Loucy (cell line): Measurements from ENCODE around the gene ACTR5.
A peak's percentile ranks its signal among the peaks of the same experiment; 100 is the strongest.

Experiments used
- H2AFZ ChIP-seq: fragments of 200-600 bp; sonication (generic); 2 replicates; pipeline ENCODE4 v1.6.0; 2016; ENCODE audit warnings: antibody characterized with exemption, mild to moderate bottlenecking, low read length, moderate library complexity
- H3F3A ChIP-seq: fragments of 200-600 bp; 2 replicates; pipeline ENCODE4 v1.6.0; 2016; ENCODE audit warnings: antibody characterized with exemption, low read depth, mild to moderate bottlenecking
- H3K27me3 ChIP-seq: fragments of 200-600 bp; sonication (generic); 2 replicates; pipeline ENCODE4 v1.6.1; 2014; ENCODE audit warnings: low read length, mild to moderate bottlenecking; ENCODE audit not compliant: insufficient read depth, poor library complexity, severe bottlenecking
- H3K36me3 ChIP-seq: fragments of 200-600 bp; sonication (generic); 2 replicates; pipeline ENCODE4 v1.6.1; 2016; ENCODE audit warnings: low read length; ENCODE audit not compliant: insufficient read depth
- H3K4me1 ChIP-seq: fragments of 200-600 bp; sonication (generic); 2 replicates; pipeline ENCODE4 v1.5.1; 2014; ENCODE audit warnings: low read length, mild to moderate bottlenecking; ENCODE audit not compliant: insufficient read depth, poor library complexity, severe bottlenecking
- H3K4me2 ChIP-seq: fragments of 200-600 bp; sonication (generic); 2 replicates; pipeline ENCODE4 v1.6.0; 2014; ENCODE audit warnings: antibody characterized with exemption, low read length, low read depth, mild to moderate bottlenecking; ENCODE audit not compliant: poor library complexity, severe bottlenecking
- H3K4me3 ChIP-seq: fragments of 200-600 bp; sonication (generic); 2 replicates; pipeline ENCODE4 v1.5.1; 2014; ENCODE audit warnings: low read length, mild to moderate bottlenecking, mixed read lengths; ENCODE audit not compliant: poor library complexity, severe bottlenecking
- H3K79me2 ChIP-seq: fragments of 200-600 bp; sonication (generic); 2 replicates; pipeline ENCODE4 v1.6.1; 2014; ENCODE audit warnings: low read length; ENCODE audit not compliant: insufficient read depth
- H3K9ac ChIP-seq: fragments of 200-600 bp; sonication (generic); 2 replicates; pipeline ENCODE4 v1.6.0; 2014; ENCODE audit warnings: mild to moderate bottlenecking, low read depth, low read length, moderate library complexity; ENCODE audit not compliant: poor library complexity, severe bottlenecking
- H3K9me2 ChIP-seq: fragments of 200-600 bp; sonication (generic); replicated peaks from 2 replicates; pipeline ENCODE4 v1.6.1; 2016; ENCODE audit warnings: low read depth, low read length, mixed read lengths
- H3K9me3 ChIP-seq: fragments of 200-600 bp; sonication (generic); 2 replicates; pipeline ENCODE4 v1.6.1; 2014; ENCODE audit warnings: mild to moderate bottlenecking, antibody characterized with exemption, low read length, low read depth; ENCODE audit not compliant: insufficient read depth
- H4K20me1 ChIP-seq: fragments of 200-600 bp; sonication (generic); 2 replicates; pipeline ENCODE4 v1.6.0; 2014; ENCODE audit warnings: antibody characterized with exemption, low read length, mild to moderate bottlenecking; ENCODE audit not compliant: insufficient read depth, poor library complexity, severe bottlenecking
- EZH2phosphoT487 ChIP-seq: fragments of 200-600 bp; IDR thresholded peaks from 2 replicates; pipeline ENCODE4 v1.6.1; 2018; ENCODE audit warnings: antibody characterized with exemption, mild to moderate bottlenecking, moderate library complexity, borderline replicate concordance
- TF ChIP-seq, protein P1 (sequence below): fragments of 200-600 bp; sonication (generic); conservative IDR thresholded peaks from 2 replicates; pipeline ENCODE4 v1.5.1; 2014; ENCODE audit warnings: mild to moderate bottlenecking, antibody characterized with exemption, low read length

Gene ACTR5

DNA sequence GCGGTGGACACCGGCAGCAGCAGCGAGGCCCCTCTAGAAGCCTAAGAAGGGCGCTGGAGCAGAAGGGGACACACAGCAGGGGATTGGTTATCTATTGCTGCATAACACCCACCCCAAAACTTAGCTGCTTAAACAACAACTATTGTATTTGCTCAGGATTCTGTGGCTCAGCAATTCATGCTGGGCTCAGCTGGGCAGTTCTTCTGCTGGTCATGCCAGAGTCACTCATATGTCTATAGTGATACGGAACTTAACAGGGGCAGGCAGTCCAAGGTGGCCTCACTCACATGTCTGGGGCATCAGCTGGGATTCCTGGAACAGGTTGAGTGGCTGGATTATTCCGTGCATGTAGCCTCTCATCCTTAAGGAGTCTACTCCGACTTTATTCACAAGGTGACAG, 39.6 kb downstream of the ACTR5 start:
- no peak overlapping the region for H2AFZ ChIP-seq
- H3K27me3 ChIP-seq: no peaks in the 10 kb centered on the region
- H3K9me2 ChIP-seq: no peaks in the 10 kb centered on the region
- no peaks in the 10 kb centered on the region for H4K20me1 ChIP-seq
- H3K9me3 ChIP-seq: no peaks in the 10 kb centered on the region
- TF ChIP-seq, protein P1, sequence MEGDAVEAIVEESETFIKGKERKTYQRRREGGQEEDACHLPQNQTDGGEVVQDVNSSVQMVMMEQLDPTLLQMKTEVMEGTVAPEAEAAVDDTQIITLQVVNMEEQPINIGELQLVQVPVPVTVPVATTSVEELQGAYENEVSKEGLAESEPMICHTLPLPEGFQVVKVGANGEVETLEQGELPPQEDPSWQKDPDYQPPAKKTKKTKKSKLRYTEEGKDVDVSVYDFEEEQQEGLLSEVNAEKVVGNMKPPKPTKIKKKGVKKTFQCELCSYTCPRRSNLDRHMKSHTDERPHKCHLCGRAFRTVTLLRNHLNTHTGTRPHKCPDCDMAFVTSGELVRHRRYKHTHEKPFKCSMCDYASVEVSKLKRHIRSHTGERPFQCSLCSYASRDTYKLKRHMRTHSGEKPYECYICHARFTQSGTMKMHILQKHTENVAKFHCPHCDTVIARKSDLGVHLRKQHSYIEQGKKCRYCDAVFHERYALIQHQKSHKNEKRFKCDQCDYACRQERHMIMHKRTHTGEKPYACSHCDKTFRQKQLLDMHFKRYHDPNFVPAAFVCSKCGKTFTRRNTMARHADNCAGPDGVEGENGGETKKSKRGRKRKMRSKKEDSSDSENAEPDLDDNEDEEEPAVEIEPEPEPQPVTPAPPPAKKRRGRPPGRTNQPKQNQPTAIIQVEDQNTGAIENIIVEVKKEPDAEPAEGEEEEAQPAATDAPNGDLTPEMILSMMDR: no peak
- no peak for TF ChIP-seq EZH2phosphoT487
- H3K9ac ChIP-seq: no peak overlapping the region
- no peaks in the 10 kb centered on the region for H3K36me3 ChIP-seq
- no peaks in the 10 kb centered on the region for H3F3A ChIP-seq
- H3K4me3 ChIP-seq: no peak overlapping the region
- no peaks in the 10 kb centered on the region for H3K4me1 ChIP-seq
- H3K79me2 ChIP-seq: no peaks in the 10 kb centered on the region
- H3K4me2 ChIP-seq: no peak overlapping the region

DNA sequence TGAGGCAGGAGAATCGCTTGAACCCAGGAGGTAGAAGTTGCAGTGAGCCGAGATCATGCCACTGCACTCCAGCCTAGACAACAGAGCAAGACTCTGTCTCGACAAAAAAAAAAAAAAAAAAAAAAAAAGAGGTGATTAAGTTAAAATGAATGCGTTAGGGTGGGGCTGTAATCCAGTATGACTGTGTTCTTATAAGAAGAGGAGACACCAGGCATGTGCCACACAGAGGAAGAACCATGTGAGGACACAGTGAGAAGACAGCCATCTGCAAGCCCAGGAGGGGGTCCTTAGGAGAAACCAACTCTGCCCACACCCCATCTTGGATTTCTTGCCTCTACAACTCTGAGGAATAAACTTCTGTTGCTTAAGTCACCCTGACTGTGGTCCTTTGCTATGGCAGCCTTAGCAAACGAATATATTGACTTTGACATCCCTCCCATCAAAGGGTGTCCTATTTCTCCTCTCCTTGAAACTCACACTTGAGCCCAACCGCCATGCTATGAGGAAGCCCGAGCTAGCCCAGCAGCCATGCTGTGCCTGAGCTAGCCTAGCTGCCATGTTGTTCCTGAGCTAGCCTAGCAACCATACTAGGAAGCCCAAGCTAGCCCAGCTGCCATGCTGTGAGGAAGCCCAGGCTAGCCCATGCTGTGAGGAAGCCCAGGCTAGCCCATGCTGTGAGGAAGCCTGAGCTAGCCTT, 41.4 kb downstream of the ACTR5 start:
- Histone ChIP-seq H3K4me1 (no peaks in the 10 kb centered on the region), H3K4me3 (no peak overlapping the region), H3K9me3 (no peaks in the 10 kb centered on the region), H3K4me2 (no peak overlapping the region), H3K27me3 (no peaks in the 10 kb centered on the region), H3K79me2 (no peaks in the 10 kb centered on the region), H4K20me1 (no peaks in the 10 kb centered on the region), H3K36me3 (no peaks in the 10 kb centered on the region), H3K9ac (no peak overlapping the region), H3F3A (no peaks in the 10 kb centered on the region), H2AFZ (no peak overlapping the region), H3K9me2 (no peaks in the 10 kb centered on the region)
- TF ChIP-seq EZH2phosphoT487: no peak
- TF ChIP-seq, protein P1: no peak

DNA sequence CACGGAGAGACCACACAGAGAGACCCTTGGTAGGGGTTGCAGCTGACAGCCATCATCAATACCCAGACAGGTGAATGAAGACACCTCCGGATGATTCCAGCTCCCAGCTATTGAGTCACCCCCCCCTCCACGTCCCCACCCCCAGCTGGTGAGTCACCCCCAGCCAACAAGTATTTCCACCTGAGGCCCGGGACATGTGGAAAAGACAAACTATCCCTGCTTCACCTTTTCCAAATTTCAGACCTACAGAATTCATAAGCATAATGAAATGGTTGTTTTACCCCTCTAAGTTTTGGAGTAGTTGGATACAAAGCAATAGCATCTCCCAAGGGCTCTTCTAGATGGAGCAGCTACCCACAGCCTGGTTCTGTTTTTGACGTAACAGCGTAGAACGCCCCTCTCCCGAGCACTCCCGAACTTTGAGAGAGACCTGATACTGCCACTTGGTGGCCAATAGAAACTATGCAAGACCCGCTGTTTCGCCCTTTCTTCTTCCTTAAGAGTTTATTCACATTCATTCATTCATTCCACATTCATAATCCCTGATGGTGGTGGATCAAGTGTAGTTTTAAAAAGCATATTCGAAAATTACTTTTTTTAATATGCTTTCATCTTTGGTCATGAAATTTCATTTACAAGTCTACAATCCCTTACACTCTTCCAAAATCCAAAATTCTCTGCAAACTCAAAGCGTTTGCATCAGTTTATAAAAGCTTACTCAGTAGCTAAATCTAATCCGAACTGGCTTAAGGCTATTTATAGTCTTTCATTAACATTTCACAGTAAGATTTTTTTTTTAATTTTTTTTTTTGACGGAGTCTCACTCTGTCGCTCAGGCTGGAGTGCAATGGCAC, 42.2 kb downstream of the ACTR5 start:
- Histone ChIP-seq H3K9ac (no peak overlapping the region), H3K27me3 (no peaks in the 10 kb centered on the region), H3K9me3 (no peaks in the 10 kb centered on the region), H3K4me2 (no peak overlapping the region), H4K20me1 (no peaks in the 10 kb centered on the region), H3K4me1 (no peaks in the 10 kb centered on the region), H2AFZ (no peak overlapping the region), H3F3A (no peaks in the 10 kb centered on the region), H3K4me3 (no peak overlapping the region), H3K79me2 (no peaks in the 10 kb centered on the region), H3K36me3 (no peaks in the 10 kb centered on the region), H3K9me2 (no peaks in the 10 kb centered on the region)
- TF ChIP-seq EZH2phosphoT487: no peak
- TF ChIP-seq, protein P1: peak; percentile 59
